Astrocyte (in vitro differentiated cells and primary cell): ENCODE data around the gene GALNS.

Experiments
- EZH2 ChIP-seq: IDR thresholded peaks from 2 replicates; pipeline ENCODE4 v1.6.1; 2012; ENCODE audit warnings: mild to moderate bottlenecking, low read length, inconsistent platforms; ENCODE audit not compliant: insufficient read depth
- TF ChIP-seq, protein P1 (sequence below): IDR thresholded peaks from 2 replicates; pipeline ENCODE4 v1.5.1; 2011; ENCODE audit warnings: low read depth, mild to moderate bottlenecking, inconsistent platforms, low read length, moderate library complexity; ENCODE audit not compliant: insufficient read depth

DNA sequence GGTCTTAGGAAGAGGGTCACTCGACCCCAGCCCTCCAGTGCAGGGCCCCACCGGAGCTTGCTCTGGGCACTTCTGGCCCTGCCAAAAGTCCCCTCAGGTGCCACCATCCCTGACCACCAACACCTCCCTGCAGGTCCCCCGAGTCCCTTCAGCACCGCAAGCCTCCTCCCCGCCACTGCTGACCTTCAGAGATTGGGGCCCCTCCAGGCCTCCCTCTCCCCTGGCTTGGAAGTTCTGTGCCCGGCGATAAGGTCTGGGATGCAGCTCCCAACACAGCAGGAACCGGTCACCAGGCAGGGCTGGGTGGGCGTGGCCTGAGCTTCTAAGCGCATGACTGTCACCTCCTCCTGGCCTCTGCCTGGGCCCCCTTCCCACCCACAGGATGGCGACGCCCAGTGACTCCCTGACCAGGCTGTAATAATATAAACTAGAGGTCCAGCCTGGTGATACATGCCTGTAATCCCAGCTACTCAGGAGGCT is 82.9 kb downstream of the GALNS start:
- TF ChIP-seq, protein P1, sequence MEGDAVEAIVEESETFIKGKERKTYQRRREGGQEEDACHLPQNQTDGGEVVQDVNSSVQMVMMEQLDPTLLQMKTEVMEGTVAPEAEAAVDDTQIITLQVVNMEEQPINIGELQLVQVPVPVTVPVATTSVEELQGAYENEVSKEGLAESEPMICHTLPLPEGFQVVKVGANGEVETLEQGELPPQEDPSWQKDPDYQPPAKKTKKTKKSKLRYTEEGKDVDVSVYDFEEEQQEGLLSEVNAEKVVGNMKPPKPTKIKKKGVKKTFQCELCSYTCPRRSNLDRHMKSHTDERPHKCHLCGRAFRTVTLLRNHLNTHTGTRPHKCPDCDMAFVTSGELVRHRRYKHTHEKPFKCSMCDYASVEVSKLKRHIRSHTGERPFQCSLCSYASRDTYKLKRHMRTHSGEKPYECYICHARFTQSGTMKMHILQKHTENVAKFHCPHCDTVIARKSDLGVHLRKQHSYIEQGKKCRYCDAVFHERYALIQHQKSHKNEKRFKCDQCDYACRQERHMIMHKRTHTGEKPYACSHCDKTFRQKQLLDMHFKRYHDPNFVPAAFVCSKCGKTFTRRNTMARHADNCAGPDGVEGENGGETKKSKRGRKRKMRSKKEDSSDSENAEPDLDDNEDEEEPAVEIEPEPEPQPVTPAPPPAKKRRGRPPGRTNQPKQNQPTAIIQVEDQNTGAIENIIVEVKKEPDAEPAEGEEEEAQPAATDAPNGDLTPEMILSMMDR, result no peak
- TF ChIP-seq EZH2, result no peak
